GM19372 (cell line): ENCODE results near the gene MAP2.

Source experiments
- ATAC-seq: cut with Tn5 transposase; IDR thresholded peaks from one replicate; pipeline ENCODE4 v1.9.1; 2021; ENCODE audit warnings: mild to moderate bottlenecking, low read depth, moderate library complexity; ENCODE audit not compliant: unreplicated experiment

The MAP2 gene

DNA sequence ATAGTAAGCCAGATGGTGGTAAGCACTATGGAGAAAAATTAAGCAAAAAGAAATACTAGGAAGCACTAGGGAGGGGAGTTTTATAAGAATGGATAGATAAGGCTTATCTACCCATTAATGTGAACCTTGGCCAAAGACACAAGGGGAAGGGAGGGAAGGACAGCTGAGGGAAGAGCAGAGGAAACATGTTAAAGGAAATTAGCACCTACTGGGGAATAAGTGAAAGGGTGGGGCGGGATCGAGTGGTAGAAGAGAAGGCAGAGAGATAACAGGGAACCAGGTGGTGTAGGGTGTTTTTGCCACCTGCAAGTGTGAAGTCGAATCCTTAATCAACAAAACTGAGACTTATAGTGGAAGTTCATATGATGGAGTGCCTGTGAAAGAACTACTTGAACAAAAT is 349.5 kb downstream of the MAP2 start:
- ATAC-seq = no peak
